GM04504 (cell line): ENCODE measurements around the gene P2RY13.

Source experiments
- DNase-seq: peaks from one replicate; pipeline ENCODE4 v3.0.0-alpha.2; 2012; ENCODE audit warnings: low read depth

Gene P2RY13

GRCh38 chr3:151320131-151320530 lies 9.2 kb downstream of the P2RY13 start:
- DNase-seq = no peak

- DNase-seq = no peak
Measured at GRCh38 chr3:151319628-151320027, 9.7 kb downstream of the P2RY13 start.

- DNase-seq = no peak
Measured at GRCh38 chr3:151318991-151319390, 10.4 kb downstream of the P2RY13 start.

GRCh38 chr3:151318313-151318712 lies 11.0 kb downstream of the P2RY13 start:
- peak; percentile 33 for DNase-seq

- no peak for DNase-seq
Measured at GRCh38 chr3:151316267-151316991, 12.9 kb downstream of the P2RY13 start, which contains the start of gene GPR87. Gene GPR87 (minus strand): TSS chr3:151316820. CDS start chr3:151300100, 16,720 bp downstream.

- no peak for DNase-seq
Measured at GRCh38 chr3:151315846-151316245, 13.5 kb downstream of the P2RY13 start.

- no peak for DNase-seq
Measured at GRCh38 chr3:151315136-151315535, 14.2 kb downstream of the P2RY13 start.

GRCh38 chr3:151314593-151314992 lies 14.8 kb downstream of the P2RY13 start:
- no peak for DNase-seq

- no peak for DNase-seq
Measured at GRCh38 chr3:151314137-151314536, 15.2 kb downstream of the P2RY13 start.

- DNase-seq = no peak
Measured at GRCh38 chr3:151312972-151313371, 16.4 kb downstream of the P2RY13 start.

GRCh38 chr3:151309566-151309965 lies 19.8 kb downstream of the P2RY13 start:
- DNase-seq = no peak

- no peak for DNase-seq
Measured at GRCh38 chr3:151307583-151308488, 21.5 kb downstream of the P2RY13 start.

- DNase-seq = no peak
Measured at GRCh38 chr3:151307131-151307530, 22.2 kb downstream of the P2RY13 start.

- DNase-seq = no peak
Measured at GRCh38 chr3:151306168-151306810, 23.1 kb downstream of the P2RY13 start.

- no peak for DNase-seq
Measured at GRCh38 chr3:151305775-151306151, 23.6 kb downstream of the P2RY13 start.

GRCh38 chr3:151305060-151305774 lies 24.1 kb downstream of the P2RY13 start:
- DNase-seq = peak; percentile 97

GRCh38 chr3:151303751-151304150 lies 25.6 kb downstream of the P2RY13 start:
- no peak for DNase-seq

- no peak for DNase-seq
Measured at GRCh38 chr3:151301787-151302186, 27.6 kb downstream of the P2RY13 start.

GRCh38 chr3:151300539-151300938 lies 28.8 kb downstream of the P2RY13 start:
- no peak for DNase-seq

- no peak for DNase-seq
Measured at GRCh38 chr3:151299006-151299405, 30.3 kb downstream of the P2RY13 start.

- DNase-seq = no peak
Measured at GRCh38 chr3:151297429-151297828, 31.9 kb downstream of the P2RY13 start.

- no peak for DNase-seq
Measured at GRCh38 chr3:151296226-151296625, 33.1 kb downstream of the P2RY13 start.
